ENCODE data around the gene SPTB.

GRCh38 chr14:64906022-64906421 is 26.3 kb upstream of the SPTB start:
- no peak for TF ChIP-seq CTCF (IDR thresholded peaks at IDR 0.05)
- TF ChIP-seq POLR2A (IDR thresholded peaks at IDR 0.05) = no peak
